DND-41 (cell line): ENCODE measurements around the gene ENTPD6.

Experiments
- EZH2 ChIP-seq: IDR thresholded peaks from 3 replicates; pipeline ENCODE4 v1.6.1; 2012; ENCODE audit warnings: borderline replicate concordance, low read depth, mild to moderate bottlenecking, moderate library complexity, low read length, inconsistent platforms; ENCODE audit not compliant: severe bottlenecking
- TF ChIP-seq, protein P1 (sequence below): IDR thresholded peaks from 2 replicates; pipeline ENCODE4 v1.5.1; 2012; ENCODE audit warnings: borderline replicate concordance, low read length, moderate library complexity, mild to moderate bottlenecking; ENCODE audit not compliant: poor library complexity, severe bottlenecking; ENCODE audit errors: extremely low read depth

DNA sequence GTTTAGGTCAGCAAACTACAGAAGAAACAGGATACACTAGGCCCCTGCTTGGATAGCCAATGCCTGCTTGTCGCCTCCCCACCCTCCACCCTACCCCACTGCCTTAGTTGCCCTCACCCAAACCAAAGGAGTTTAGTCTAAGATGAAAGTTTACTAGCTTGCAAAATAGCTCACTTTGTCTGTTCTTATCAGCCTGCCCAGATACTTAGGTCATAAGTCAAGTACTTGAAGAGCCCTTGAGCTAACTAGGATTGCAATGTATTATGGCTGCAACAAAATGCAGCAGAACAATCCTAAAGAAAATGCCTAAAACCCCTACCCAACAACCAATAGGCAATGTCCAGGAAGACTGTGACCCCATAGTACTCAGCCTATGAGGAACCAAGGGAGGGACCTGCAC is 7.3 kb upstream of the ENTPD6 start:
- TF ChIP-seq, protein P1, sequence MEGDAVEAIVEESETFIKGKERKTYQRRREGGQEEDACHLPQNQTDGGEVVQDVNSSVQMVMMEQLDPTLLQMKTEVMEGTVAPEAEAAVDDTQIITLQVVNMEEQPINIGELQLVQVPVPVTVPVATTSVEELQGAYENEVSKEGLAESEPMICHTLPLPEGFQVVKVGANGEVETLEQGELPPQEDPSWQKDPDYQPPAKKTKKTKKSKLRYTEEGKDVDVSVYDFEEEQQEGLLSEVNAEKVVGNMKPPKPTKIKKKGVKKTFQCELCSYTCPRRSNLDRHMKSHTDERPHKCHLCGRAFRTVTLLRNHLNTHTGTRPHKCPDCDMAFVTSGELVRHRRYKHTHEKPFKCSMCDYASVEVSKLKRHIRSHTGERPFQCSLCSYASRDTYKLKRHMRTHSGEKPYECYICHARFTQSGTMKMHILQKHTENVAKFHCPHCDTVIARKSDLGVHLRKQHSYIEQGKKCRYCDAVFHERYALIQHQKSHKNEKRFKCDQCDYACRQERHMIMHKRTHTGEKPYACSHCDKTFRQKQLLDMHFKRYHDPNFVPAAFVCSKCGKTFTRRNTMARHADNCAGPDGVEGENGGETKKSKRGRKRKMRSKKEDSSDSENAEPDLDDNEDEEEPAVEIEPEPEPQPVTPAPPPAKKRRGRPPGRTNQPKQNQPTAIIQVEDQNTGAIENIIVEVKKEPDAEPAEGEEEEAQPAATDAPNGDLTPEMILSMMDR = no peak
- TF ChIP-seq EZH2 = no peak
